ENCODE measurements around the gene BTF3L4.
"Not testable (repeated sequence)": the region's sequence is repeated elsewhere in the genome, so short reads cannot be mapped to it uniquely, and the experiment has no call there.

Gene BTF3L4

GRCh38 chr1:52055066-52055865, 829 bp upstream of the BTF3L4 start, which contains the start of gene TXNDC12:
TXNDC12 (minus strand) TSS chr1:52055191; CDS start chr1:52055096, 95 bp downstream.
- DNase-seq (ENCODE audit: low read depth), result peak; percentile 93

GRCh38 chr1:52055866-52056162, 281 bp upstream of the BTF3L4 start:
- no peak for DNase-seq (ENCODE audit: low read depth)

- peak; percentile 45 for DNase-seq (ENCODE audit: low read depth)
Measured at GRCh38 chr1:52056937-52057231, 789 bp downstream of the BTF3L4 start.

- peak; percentile 7 for DNase-seq (ENCODE audit: low read depth)
Measured at GRCh38 chr1:52057255-52057654, 1.2 kb downstream of the BTF3L4 start.

- DNase-seq (ENCODE audit: low read depth), result peak; percentile 25
Measured at GRCh38 chr1:52057876-52058415, 1.9 kb downstream of the BTF3L4 start.

GRCh38 chr1:52059321-52059720, 3.2 kb downstream of the BTF3L4 start:
- DNase-seq (ENCODE audit: low read depth), result peak; percentile 66

- DNase-seq (ENCODE audit: low read depth), result no peak
Measured at GRCh38 chr1:52059888-52060287, 3.8 kb downstream of the BTF3L4 start.

GRCh38 chr1:52060822-52061221, 4.7 kb downstream of the BTF3L4 start:
- DNase-seq (ENCODE audit: low read depth), result no peak

GRCh38 chr1:52063192-52063591, 7.1 kb downstream of the BTF3L4 start:
- DNase-seq (ENCODE audit: low read depth), result no peak

- DNase-seq (ENCODE audit: low read depth), result no peak
Measured at GRCh38 chr1:52070704-52071103, 14.6 kb downstream of the BTF3L4 start.

GRCh38 chr1:52072291-52072690, 16.2 kb downstream of the BTF3L4 start:
- DNase-seq (ENCODE audit: low read depth), result no peak

GRCh38 chr1:52077277-52077676, 21.2 kb downstream of the BTF3L4 start:
- DNase-seq (ENCODE audit: low read depth), result not testable (repeated sequence)

- no peak for DNase-seq (ENCODE audit: low read depth)
Measured at GRCh38 chr1:52080014-52080415, 23.9 kb downstream of the BTF3L4 start.

- not testable (repeated sequence) for DNase-seq (ENCODE audit: low read depth)
Measured at GRCh38 chr1:52087892-52088291, 31.8 kb downstream of the BTF3L4 start.

- DNase-seq (ENCODE audit: low read depth), result not testable (repeated sequence)
Measured at GRCh38 chr1:52094300-52094699, 38.2 kb downstream of the BTF3L4 start.

GRCh38 chr1:52096216-52096615, 40.1 kb downstream of the BTF3L4 start:
- no peak for DNase-seq (ENCODE audit: low read depth)

- DNase-seq (ENCODE audit: low read depth), result no peak
Measured at GRCh38 chr1:52098139-52098871, 42.2 kb downstream of the BTF3L4 start.

GRCh38 chr1:52102336-52103013, 46.4 kb downstream of the BTF3L4 start:
- DNase-seq (ENCODE audit: low read depth), result no peak

- DNase-seq (ENCODE audit: low read depth), result no peak
Measured at GRCh38 chr1:52111492-52111891, 55.4 kb downstream of the BTF3L4 start.

GRCh38 chr1:52112489-52112888, 56.4 kb downstream of the BTF3L4 start:
- DNase-seq (ENCODE audit: low read depth), result no peak

GRCh38 chr1:52119301-52120079, 63.4 kb downstream of the BTF3L4 start:
- DNase-seq (ENCODE audit: low read depth), result no peak

- no peak for DNase-seq (ENCODE audit: low read depth)
Measured at GRCh38 chr1:52122384-52122783, 66.3 kb downstream of the BTF3L4 start.

Data from EH (cell line).